Activated B cell treated with CpG ODN at 0.5 μM for 24 hours (primary cell): Measurements from ENCODE around the gene GRM4. TPM values are rescaled to one million over a fixed set of nuclear protein-coding genes. Genes with fewer than 3 reads are reported as not detected.

Experiments
- ATAC-seq: fragments of 200-7000 bp; cut with Tn5 transposase; one replicate; pipeline ENCODE4 v1.10.0; 2021; ENCODE audit warnings: low read depth, mild to moderate bottlenecking, moderate library complexity
- CTCF ChIA-PET: fragments of 350-600 bp; sonication (Branson Sonifier 250); formaldehyde crosslinking; loops from one replicate; lab custom pipeline; 2021; ENCODE audit warnings: antibody characterized with exemption; lab: Charles Lee
- POLR2A ChIA-PET: fragments of 350-600 bp; sonication (Branson Sonifier 250); formaldehyde crosslinking; loops from one replicate; lab custom pipeline; 2021; ENCODE audit warnings: antibody characterized with exemption; lab: Charles Lee
- DNase-seq: peaks from one replicate; pipeline ENCODE4 v3.0.0; 2022
- H3K27ac Mint-ChIP-seq: one replicate; pipeline ENCODE4 v1.8.0; 2020; ENCODE audit warnings: mixed read lengths
- H3K27me3 Mint-ChIP-seq: one replicate; pipeline ENCODE4 v1.8.0; 2021; ENCODE audit warnings: mixed read lengths
- H3K36me3 Mint-ChIP-seq: one replicate; pipeline ENCODE4 v1.8.0; 2021; ENCODE audit warnings: low read depth, mixed read lengths
- H3K4me1 Mint-ChIP-seq: one replicate; pipeline ENCODE4 v1.8.0; 2021; ENCODE audit warnings: mixed read lengths
- H3K4me3 Mint-ChIP-seq: one replicate; pipeline ENCODE4 v1.8.0; 2020; ENCODE audit warnings: mild to moderate bottlenecking, mixed read lengths
- H3K9me3 Mint-ChIP-seq: one replicate; pipeline ENCODE4 v1.8.0; 2020; ENCODE audit warnings: mixed read lengths
- intact Hi-C: fragments of 100-400 bp; cut with micrococcal nuclease; formaldehyde crosslinking; loops from one replicate; pipeline ENCODE4 v1.15.1; 2024
- total RNA-seq: library from RNA; stranded (reverse); gene quantifications from 2 replicates; pipeline ENCODE4 v1.2.3, GENCODE V29; 2022
- TF ChIP-seq, protein P1 (sequence below): fragments of 200-600 bp; IDR thresholded peaks from one replicate; pipeline ENCODE4 v1.8.0; 2022; ENCODE audit warnings: antibody characterized with exemption, mild to moderate bottlenecking

GRM4 gene
- total RNA-seq, 1 donor from 2014 or later, result not detected

DNA sequence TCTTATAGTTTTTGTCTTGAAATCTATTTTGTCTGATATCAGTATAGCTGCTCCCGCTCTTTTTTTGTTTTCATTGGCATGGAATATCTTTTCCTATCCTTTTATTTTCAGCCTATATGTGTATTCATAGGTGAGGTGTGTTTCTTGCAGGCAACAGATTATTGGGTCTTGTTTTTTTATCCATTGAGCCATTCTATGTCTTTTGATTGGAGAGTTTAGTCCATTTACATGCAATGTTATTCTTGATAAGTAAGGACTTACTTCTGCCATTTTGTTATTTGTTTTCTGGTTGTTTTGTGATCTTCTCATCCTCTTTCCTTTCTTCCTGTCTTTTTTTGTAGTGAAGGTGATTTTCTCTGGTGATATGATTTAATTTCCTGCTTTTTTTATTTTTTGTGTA lies 24.0 kb upstream of the GRM4 start:
- Mint-ChIP-seq H3K4me1 (no peaks in the 10 kb centered on the region), H3K36me3 (no peaks in the 10 kb centered on the region), H3K27me3 (peaks cover 2% of the 10 kb centered on the region), H3K9me3 (no peaks in the 10 kb centered on the region), H3K4me3 (no peak overlapping the region), H3K27ac (no peak overlapping the region)
- ChIA-PET POLR2A (no interaction called here), CTCF (interaction anchor here (0.6 to 3.5 kb wide), 3 partner anchors 20 to 245 kb away, joined by 3 to 13 read pairs (median 4); no protein-coding TSS in a partner anchor)
- no peak for DNase-seq
- intact Hi-C loops, result no loop called here
- ATAC-seq, result no peak
- TF ChIP-seq, protein P1, sequence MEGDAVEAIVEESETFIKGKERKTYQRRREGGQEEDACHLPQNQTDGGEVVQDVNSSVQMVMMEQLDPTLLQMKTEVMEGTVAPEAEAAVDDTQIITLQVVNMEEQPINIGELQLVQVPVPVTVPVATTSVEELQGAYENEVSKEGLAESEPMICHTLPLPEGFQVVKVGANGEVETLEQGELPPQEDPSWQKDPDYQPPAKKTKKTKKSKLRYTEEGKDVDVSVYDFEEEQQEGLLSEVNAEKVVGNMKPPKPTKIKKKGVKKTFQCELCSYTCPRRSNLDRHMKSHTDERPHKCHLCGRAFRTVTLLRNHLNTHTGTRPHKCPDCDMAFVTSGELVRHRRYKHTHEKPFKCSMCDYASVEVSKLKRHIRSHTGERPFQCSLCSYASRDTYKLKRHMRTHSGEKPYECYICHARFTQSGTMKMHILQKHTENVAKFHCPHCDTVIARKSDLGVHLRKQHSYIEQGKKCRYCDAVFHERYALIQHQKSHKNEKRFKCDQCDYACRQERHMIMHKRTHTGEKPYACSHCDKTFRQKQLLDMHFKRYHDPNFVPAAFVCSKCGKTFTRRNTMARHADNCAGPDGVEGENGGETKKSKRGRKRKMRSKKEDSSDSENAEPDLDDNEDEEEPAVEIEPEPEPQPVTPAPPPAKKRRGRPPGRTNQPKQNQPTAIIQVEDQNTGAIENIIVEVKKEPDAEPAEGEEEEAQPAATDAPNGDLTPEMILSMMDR, result no peak

DNA sequence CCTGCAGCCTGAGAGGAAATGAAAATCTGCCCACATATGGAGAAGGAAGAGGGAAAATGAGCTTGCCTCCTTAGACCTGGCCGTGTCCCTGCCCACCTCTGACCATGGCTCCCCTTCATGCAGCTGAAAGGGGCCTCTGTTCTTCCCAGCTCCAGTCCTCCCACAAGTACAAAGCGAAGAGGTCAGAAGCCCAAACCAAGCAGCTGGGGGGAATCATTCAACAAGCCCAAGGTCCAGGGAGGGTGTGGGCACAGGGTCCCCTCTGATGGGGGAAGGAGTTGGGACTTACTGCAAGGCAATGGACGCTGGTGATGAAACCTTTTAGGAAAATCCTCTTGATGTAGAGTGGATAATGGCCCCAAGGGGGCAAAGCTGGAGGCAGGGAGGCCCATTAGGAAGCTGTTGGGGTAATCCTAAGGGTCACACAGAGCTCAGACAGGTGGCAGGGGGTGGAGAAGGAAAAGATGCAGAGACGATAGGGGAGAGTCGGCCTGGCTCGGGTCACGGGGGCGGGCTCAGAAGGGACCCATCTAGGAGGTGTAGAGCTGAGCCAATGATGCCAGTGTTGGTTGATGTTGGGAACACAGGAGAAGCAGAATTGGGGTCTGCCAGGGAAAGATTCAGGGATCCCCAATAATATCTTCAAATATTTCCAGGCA lies 16.1 kb upstream of the GRM4 start:
- peak; percentile 7 for DNase-seq
- POLR2A ChIA-PET, result no interaction called here
- TF ChIP-seq, protein P1, result no peak
- CTCF ChIA-PET, result interaction anchor here (1.7 to 3.8 kb wide), 4 partner anchors 87 to 978 kb away, joined by 8 to 31 read pairs (median 24); partner anchors contain the start of gene SMIM29
- Mint-ChIP-seq H3K4me3 (no peak overlapping the region), H3K36me3 (no peaks in the 10 kb centered on the region), H3K9me3 (peaks cover 3% of the 10 kb centered on the region), H3K27me3 (no peaks in the 10 kb centered on the region), H3K27ac (no peak overlapping the region), H3K4me1 (peaks cover 3% of the 10 kb centered on the region)
- intact Hi-C loops, result loop anchor here (5.0 kb wide), 1 partner anchor 190 kb away; no protein-coding TSS in a partner anchor
- ATAC-seq, result no peak

DNA sequence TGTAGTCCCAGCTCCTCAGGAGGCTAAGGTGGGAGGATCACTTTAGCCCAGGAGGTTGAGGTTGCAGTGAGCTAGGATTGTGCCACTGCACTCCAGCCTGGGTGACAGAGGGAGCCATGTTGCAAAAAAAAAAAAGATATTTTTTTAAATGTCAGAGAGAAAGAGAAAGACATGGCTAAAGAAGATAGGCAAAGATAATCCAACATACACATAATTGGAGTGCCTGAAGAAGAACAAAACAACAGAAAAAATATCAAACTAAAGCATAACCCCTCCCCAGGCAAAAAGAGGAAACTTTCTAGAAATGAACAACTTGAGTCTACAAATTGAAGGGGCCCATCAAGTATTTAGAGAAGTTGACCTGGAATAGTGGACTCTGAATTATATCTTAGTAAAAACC lies 14.0 kb upstream of the GRM4 start:
- H3K9me3 Mint-ChIP-seq, result peaks cover 3% of the 10 kb centered on the region
- CTCF ChIA-PET, result interaction anchor here (1.1 kb wide), 1 partner anchor 415 kb away, joined by 3 read pairs; no protein-coding TSS in a partner anchor
- POLR2A ChIA-PET, result interaction anchor here (0.7 kb wide), 1 partner anchor 522 kb away, joined by 3 read pairs; no protein-coding TSS in a partner anchor
- no peak for DNase-seq
- peaks cover 4% of the 10 kb centered on the region for H3K4me1 Mint-ChIP-seq
- H3K4me3 Mint-ChIP-seq, result no peak overlapping the region
- H3K27ac Mint-ChIP-seq, result no peak overlapping the region
- no peaks in the 10 kb centered on the region for H3K36me3 Mint-ChIP-seq
- intact Hi-C loops, result loop anchor here (5.0 kb wide), 1 partner anchor 192 kb away; no protein-coding TSS in a partner anchor
- peaks cover 4% of the 10 kb centered on the region for H3K27me3 Mint-ChIP-seq
- TF ChIP-seq, protein P1, result no peak
- no peak for ATAC-seq

DNA sequence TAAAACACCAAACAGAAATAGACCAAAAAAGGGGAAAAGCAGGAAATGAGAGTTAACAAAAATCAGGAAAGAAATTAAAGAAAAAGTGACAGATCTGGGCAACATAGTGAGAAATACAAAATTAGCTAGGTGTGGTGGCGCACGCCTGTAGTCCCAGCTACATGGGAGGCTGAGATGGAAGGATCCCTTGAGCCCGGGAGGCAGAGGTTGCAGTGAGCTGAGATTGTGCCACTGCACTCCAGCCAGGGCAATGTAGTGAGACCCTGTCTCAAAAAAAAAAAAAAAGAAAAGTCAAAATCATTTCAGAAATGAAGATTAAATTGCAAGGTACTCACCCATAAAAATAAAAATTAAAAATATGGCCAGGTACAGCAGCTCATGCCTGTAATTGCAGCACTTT lies 13.0 kb upstream of the GRM4 start:
- peaks cover 11% of the 10 kb centered on the region for H3K27me3 Mint-ChIP-seq
- ATAC-seq (no peak), DNase-seq (no peak)
- intact Hi-C loops, result no loop called here
- H3K27ac Mint-ChIP-seq, result no peak overlapping the region
- no peaks in the 10 kb centered on the region for H3K36me3 Mint-ChIP-seq
- CTCF ChIA-PET, result interaction anchor here (1.1 to 1.2 kb wide), 2 partner anchors 256 to 414 kb away, joined by 3 read pairs; no protein-coding TSS in a partner anchor
- POLR2A ChIA-PET, result interaction anchor here (0.7 kb wide), 1 partner anchor 13 kb away, joined by 8 read pairs; no protein-coding TSS in a partner anchor
- H3K9me3 Mint-ChIP-seq, result peaks cover 3% of the 10 kb centered on the region
- TF ChIP-seq, protein P1, result no peak
- peaks cover 12% of the 10 kb centered on the region for H3K4me1 Mint-ChIP-seq
- H3K4me3 Mint-ChIP-seq, result no peak overlapping the region

DNA sequence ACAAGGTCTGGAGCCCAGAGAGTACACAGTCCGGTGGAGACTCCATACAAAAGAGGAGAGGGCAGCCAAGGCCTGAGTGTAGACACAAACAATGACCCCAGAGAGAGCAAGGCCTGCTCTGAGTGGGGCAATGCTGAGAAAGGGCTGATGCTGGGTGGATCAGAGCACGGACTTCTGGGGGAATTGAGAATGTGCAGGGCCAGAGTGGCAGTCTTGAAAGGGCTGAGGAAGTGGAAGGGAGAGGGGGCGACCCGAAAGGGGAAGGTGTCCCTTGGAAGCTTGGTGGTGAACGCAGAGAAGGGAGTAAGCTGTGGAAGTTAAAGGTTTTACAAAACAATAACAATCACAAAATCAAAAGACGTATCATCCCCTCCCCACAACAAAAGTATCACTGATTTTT lies 12.0 kb upstream of the GRM4 start:
- TF ChIP-seq, protein P1, result no peak
- H3K9me3 Mint-ChIP-seq, result peaks cover 3% of the 10 kb centered on the region
- intact Hi-C loops, result no loop called here
- POLR2A ChIA-PET, result no interaction called here
- H3K27ac Mint-ChIP-seq, result no peak overlapping the region
- no peak overlapping the region for H3K4me3 Mint-ChIP-seq
- DNase-seq (peak; percentile 6), ATAC-seq (no peak)
- CTCF ChIA-PET, result interaction anchor here (0.8 to 1.2 kb wide), 2 partner anchors 257 to 302 kb away, joined by 3 read pairs; no protein-coding TSS in a partner anchor
- H3K36me3 Mint-ChIP-seq, result no peaks in the 10 kb centered on the region
- H3K4me1 Mint-ChIP-seq, result peaks cover 15% of the 10 kb centered on the region
- peaks cover 16% of the 10 kb centered on the region for H3K27me3 Mint-ChIP-seq
